Measurements from ENCODE around the gene SPTBN5. TPM values are rescaled to one million over a fixed set of nuclear protein-coding genes. Genes with fewer than 3 reads are reported as not detected.

Gene SPTBN5
- total and polyA plus RNA-seq, 2 donors (not counting 1 experiment from before 2014, with no cell fraction given) = 0.55 to 1.4 TPM

- 100% methylated on average over 2 of the region's 5 CpGs for WGBS (ENCODE audit: insufficient coverage)
- no peak overlapping the region for H3K9ac ChIP-seq (ENCODE audit: low read length)
- intact Hi-C loops (cut with micrococcal nuclease) = loop anchor here (2.0 kb wide), 1 partner anchor 15 kb away; no protein-coding TSS in a partner anchor
These were observed 27.8 kb upstream of the SPTBN5 start for GRCh38 chr15:41921639-41922038.

DNA sequence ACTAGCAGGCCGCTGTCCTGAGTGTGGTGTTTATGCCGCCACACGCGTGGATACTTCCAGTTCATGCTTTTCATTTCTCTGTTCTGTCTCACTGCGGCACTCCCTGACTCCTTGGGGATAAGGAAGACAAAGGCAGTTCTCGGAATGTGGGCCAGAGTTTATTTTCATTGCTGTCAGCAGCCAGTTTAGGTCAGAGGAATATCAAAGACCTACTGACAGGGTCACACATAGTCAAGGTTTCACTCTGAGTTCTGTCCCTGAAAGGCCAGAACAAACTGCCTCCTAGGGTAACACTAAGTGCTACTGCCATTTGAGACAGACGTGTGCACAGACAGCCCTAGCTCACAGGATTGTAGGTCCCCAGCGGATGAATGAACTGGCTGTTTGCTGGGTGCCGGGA lies 27.3 kb upstream of the SPTBN5 start:
- H3K9me3 ChIP-seq (ENCODE audit: control extremely low read depth in 1 of 3, control insufficient read depth in 2 of 3, insufficient read depth in 1 of 3, low read length in 2 of 3) = peaks cover 0 to 16% (median 11%) of the 10 kb centered on the region in 3 donors
- peaks cover 0 to 22% of the 10 kb centered on the region in 2 experiments for H3K36me3 ChIP-seq (replicated peaks in 1 of 2; ENCODE audit: control extremely low read depth in 1 of 2, control insufficient read depth in 1 of 2, extremely low read depth in 1 of 2, insufficient read depth in 2 of 2, low read length in 1 of 2)
- H3K27ac ChIP-seq (ENCODE audit: low read length in 2 of 2) = no peak overlapping the region
- no peak overlapping the region for H3K4me3 ChIP-seq (ENCODE audit: control extremely low read depth in 1 of 5, extremely low read depth in 1 of 5, insufficient read depth in 1 of 5, low read depth in 2 of 5, low read length in 4 of 5)
- intact Hi-C loops (cut with micrococcal nuclease) = no loop called here
- no peak overlapping the region for H3K4me2 ChIP-seq (replicated peaks; ENCODE audit: low read depth, low read length, poor library complexity, severe bottlenecking)
- peaks cover 6% of the 10 kb centered on the region for H3K79me2 ChIP-seq (ENCODE audit: control insufficient read depth, insufficient read depth, low read length)
- peaks cover 4% of the 10 kb centered on the region for H3K9me3 Mint-ChIP-seq (ENCODE audit: insufficient read depth)
- no peaks in the 10 kb centered on the region for H3K27me3 ChIP-seq (replicated peaks in 1 of 4; ENCODE audit: control extremely low read depth in 1 of 4, control insufficient read depth in 3 of 4, insufficient read depth in 4 of 4, low read length in 3 of 4)
- H3K27ac Mint-ChIP-seq = peak overlapping the region; percentile 20
- H3K4me1 ChIP-seq (ENCODE audit: control insufficient read depth in 2 of 2, insufficient read depth in 2 of 2, low read length in 2 of 2) = peaks cover 20 to 33% of the 10 kb centered on the region in 2 donors
- no peak overlapping the region for H3K4me3 Mint-ChIP-seq
- DNase-seq (no peak), ATAC-seq (ENCODE audit: low read depth) (no peak)
- ChIA-PET CTCF (interaction anchor here (1.0 to 2.5 kb wide), 2 partner anchors 11 to 19 kb away, joined by 3 to 7 read pairs; no protein-coding TSS in a partner anchor), POLR2A (no interaction called here)
- no peaks in the 10 kb centered on the region for H4K20me1 ChIP-seq (ENCODE audit: control insufficient read depth, insufficient read depth, low read length, poor library complexity, severe bottlenecking)
- H2AFZ ChIP-seq (ENCODE audit: insufficient read depth, low read depth, low read length, poor library complexity, severe bottlenecking) = no peak overlapping the region
- no peaks in the 10 kb centered on the region for H3K27me3 Mint-ChIP-seq
- H3K9ac ChIP-seq (ENCODE audit: low read length) = no peak overlapping the region
- H3K4me1 Mint-ChIP-seq = peaks cover 51% of the 10 kb centered on the region
- 100% methylated on average over 8 of the region's 9 CpGs for WGBS (ENCODE audit: insufficient coverage)
- TF ChIP-seq, protein P1, sequence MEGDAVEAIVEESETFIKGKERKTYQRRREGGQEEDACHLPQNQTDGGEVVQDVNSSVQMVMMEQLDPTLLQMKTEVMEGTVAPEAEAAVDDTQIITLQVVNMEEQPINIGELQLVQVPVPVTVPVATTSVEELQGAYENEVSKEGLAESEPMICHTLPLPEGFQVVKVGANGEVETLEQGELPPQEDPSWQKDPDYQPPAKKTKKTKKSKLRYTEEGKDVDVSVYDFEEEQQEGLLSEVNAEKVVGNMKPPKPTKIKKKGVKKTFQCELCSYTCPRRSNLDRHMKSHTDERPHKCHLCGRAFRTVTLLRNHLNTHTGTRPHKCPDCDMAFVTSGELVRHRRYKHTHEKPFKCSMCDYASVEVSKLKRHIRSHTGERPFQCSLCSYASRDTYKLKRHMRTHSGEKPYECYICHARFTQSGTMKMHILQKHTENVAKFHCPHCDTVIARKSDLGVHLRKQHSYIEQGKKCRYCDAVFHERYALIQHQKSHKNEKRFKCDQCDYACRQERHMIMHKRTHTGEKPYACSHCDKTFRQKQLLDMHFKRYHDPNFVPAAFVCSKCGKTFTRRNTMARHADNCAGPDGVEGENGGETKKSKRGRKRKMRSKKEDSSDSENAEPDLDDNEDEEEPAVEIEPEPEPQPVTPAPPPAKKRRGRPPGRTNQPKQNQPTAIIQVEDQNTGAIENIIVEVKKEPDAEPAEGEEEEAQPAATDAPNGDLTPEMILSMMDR (IDR thresholded peaks at IDR 0.05) = no peak
- no peak for TF ChIP-seq EZH2 (IDR thresholded peaks at IDR 0.05; ENCODE audit: borderline replicate concordance, insufficient read depth, low read depth, low read length, poor library complexity, severe bottlenecking)

More at GRCh38 chr15:41921639-41922038, 27.8 kb upstream of the SPTBN5 start:
- peaks cover 0 to 16% (median 11%) of the 10 kb centered on the region in 3 donors for H3K9me3 ChIP-seq (ENCODE audit: control extremely low read depth in 1 of 3, control insufficient read depth in 2 of 3, insufficient read depth in 1 of 3, low read length in 2 of 3)
- TF ChIP-seq EZH2 (IDR thresholded peaks at IDR 0.05; ENCODE audit: borderline replicate concordance, insufficient read depth, low read depth, low read length, poor library complexity, severe bottlenecking) = no peak
- TF ChIP-seq, protein P1 (IDR thresholded peaks at IDR 0.05) = no peak
- ATAC-seq (ENCODE audit: low read depth) (no peak), DNase-seq (no peak)
- no peaks in the 10 kb centered on the region for H3K27me3 ChIP-seq (replicated peaks in 1 of 4; ENCODE audit: control extremely low read depth in 1 of 4, control insufficient read depth in 3 of 4, insufficient read depth in 4 of 4, low read length in 3 of 4)
- no peak overlapping the region for H2AFZ ChIP-seq (ENCODE audit: insufficient read depth, low read depth, low read length, poor library complexity, severe bottlenecking)
- no peak overlapping the region for H3K27ac ChIP-seq (ENCODE audit: low read length in 2 of 2)
- no peaks in the 10 kb centered on the region for H4K20me1 ChIP-seq (ENCODE audit: control insufficient read depth, insufficient read depth, low read length, poor library complexity, severe bottlenecking)
- Mint-ChIP-seq H3K4me3 (no peak overlapping the region), H3K4me1 (peaks cover 51% of the 10 kb centered on the region), H3K27ac (no peak overlapping the region), H3K27me3 (no peaks in the 10 kb centered on the region), H3K9me3 (ENCODE audit: insufficient read depth) (peaks cover 4% of the 10 kb centered on the region)
- ChIA-PET CTCF (interaction anchor here (1.0 to 2.5 kb wide), 2 partner anchors 11 to 20 kb away, joined by 3 to 7 read pairs; no protein-coding TSS in a partner anchor), POLR2A (no interaction called here)
- H3K79me2 ChIP-seq (ENCODE audit: control insufficient read depth, insufficient read depth, low read length) = peaks cover 6% of the 10 kb centered on the region
- no peak overlapping the region for H3K4me2 ChIP-seq (replicated peaks; ENCODE audit: low read depth, low read length, poor library complexity, severe bottlenecking)
- H3K4me1 ChIP-seq (ENCODE audit: control insufficient read depth in 2 of 2, insufficient read depth in 2 of 2, low read length in 2 of 2) = peaks cover 25 to 33% of the 10 kb centered on the region in 2 donors
- H3K36me3 ChIP-seq (replicated peaks in 1 of 2; ENCODE audit: control extremely low read depth in 1 of 2, control insufficient read depth in 1 of 2, extremely low read depth in 1 of 2, insufficient read depth in 2 of 2, low read length in 1 of 2) = peaks cover 0 to 22% of the 10 kb centered on the region in 2 experiments
- no peak overlapping the region for H3K4me3 ChIP-seq (ENCODE audit: control extremely low read depth in 1 of 5, extremely low read depth in 1 of 5, insufficient read depth in 1 of 5, low read depth in 2 of 5, low read length in 4 of 5)

Measured in B cell (primary cell).